ENCODE measurements around the gene DDAH1. TPM values are rescaled to one million over a fixed set of nuclear protein-coding genes. Genes with fewer than 3 reads are reported as not detected.

Gene DDAH1
- total and polyA plus RNA-seq, 2 of the 4 experiments (the other 2 are of a cell fraction), result 78.0 to 94.5 TPM

DNA sequence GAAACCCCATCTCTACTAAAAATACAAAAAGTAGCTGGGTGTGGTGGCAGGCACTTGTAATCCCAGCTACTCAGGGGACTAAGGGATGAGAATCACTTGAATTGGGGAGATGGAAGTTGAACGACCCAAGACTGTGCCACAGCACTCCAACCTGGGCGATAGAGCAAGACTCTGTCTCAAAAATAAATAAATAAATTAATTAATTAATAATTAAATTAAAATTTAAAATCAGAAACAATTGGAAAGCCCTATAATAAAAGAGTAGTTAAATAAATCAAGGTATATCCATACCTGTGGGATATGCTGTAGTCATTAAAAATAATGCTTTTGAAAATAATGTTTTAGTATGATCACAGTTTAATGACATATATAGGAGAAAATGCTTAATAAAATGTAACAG is 15.6 kb upstream of the DDAH1 start:
- Histone ChIP-seq H2AK5ac (ENCODE audit: low read depth, low read length) (no peak overlapping the region), H2BK5ac (ENCODE audit: low read depth, low read length, poor library complexity, severe bottlenecking) (no peak overlapping the region), H2AFZ (replicated peaks; ENCODE audit: low read length, poor library complexity) (no peak overlapping the region), H2BK120ac (ENCODE audit: low read depth, low read length) (no peak overlapping the region), H3K9me3 (ENCODE audit: control insufficient read depth, insufficient read depth, low read length) (no peaks in the 10 kb centered on the region), H3K27ac (ENCODE audit: insufficient read depth, low read length) (no peak overlapping the region), H3K4me2 (ENCODE audit: low read depth, low read length) (no peak overlapping the region), H3K56ac (ENCODE audit: extremely low read depth, insufficient read depth, low read length) (no peak overlapping the region), H2BK15ac (ENCODE audit: low read depth, low read length) (no peak overlapping the region), H3K4me1 (ENCODE audit: control insufficient read depth, insufficient read depth, low read length) (no peaks in the 10 kb centered on the region), H4K8ac (ENCODE audit: low read depth in 2 of 2, low read length in 2 of 2) (no peak overlapping the region), H3K79me1 (ENCODE audit: low read depth in 1 of 2, low read length in 2 of 2) (peaks cover 37 to 63% of the 10 kb centered on the region in 2 experiments), H3K18ac (ENCODE audit: low read depth, low read length) (no peak overlapping the region), H3K27me3 (ENCODE audit: control insufficient read depth, insufficient read depth, low read length) (no peaks in the 10 kb centered on the region), H3K9ac (ENCODE audit: low read depth, low read length) (no peak overlapping the region), H4K91ac (ENCODE audit: insufficient read depth, low read depth, low read length) (no peak overlapping the region), H4K5ac (ENCODE audit: low read depth, low read length) (no peak overlapping the region), H3K23ac (ENCODE audit: low read depth, low read length) (no peak overlapping the region), H4K20me1 (ENCODE audit: insufficient read depth, low read length) (0 out of 2 replicates have a peak, but pooled peaks cover 5% of the 10 kb centered on the region), H2AK9ac (replicated peaks; ENCODE audit: low read depth, low read length, poor library complexity) (no peak overlapping the region), H3K14ac (replicated peaks; ENCODE audit: low read depth, low read length) (no peak overlapping the region), H3K4ac (ENCODE audit: low read depth, low read length) (no peak overlapping the region), H3K9me1 (ENCODE audit: insufficient read depth, low read length) (peaks cover 8% of the 10 kb centered on the region), H2BK20ac (ENCODE audit: low read depth, low read length) (no peak overlapping the region), H3K36me3 (ENCODE audit: control insufficient read depth, insufficient read depth, low read length) (peaks cover 4% of the 10 kb centered on the region; the same call in 1 of the 2 replicates), H3K4me3 (ENCODE audit: insufficient read depth, low read depth, low read length) (no peak overlapping the region)
- TF ChIP-seq MAZ (IDR thresholded peaks at IDR 0.05; ENCODE audit: borderline replicate concordance, low read depth, low read length) (no peak), NFE2L2 (IDR thresholded peaks at IDR 0.05; ENCODE audit: low read depth, low read length) (no peak), SMC3 (IDR thresholded peaks at IDR 0.05; ENCODE audit: low read depth, low read length) (no peak), MAFK (IDR thresholded peaks at IDR 0.05; ENCODE audit: low read depth, low read length) (no peak), CEBPB (IDR thresholded peaks at IDR 0.05; ENCODE audit: low read depth, low read length) (no peak), RFX5 (IDR thresholded peaks at IDR 0.05; ENCODE audit: low read depth, low read length) (no peak), RAD21 (IDR thresholded peaks at IDR 0.05; ENCODE audit: low read length) (no peak), USF2 (IDR thresholded peaks at IDR 0.05; ENCODE audit: low read depth, low read length) (no peak)
- TF ChIP-seq, protein P1, sequence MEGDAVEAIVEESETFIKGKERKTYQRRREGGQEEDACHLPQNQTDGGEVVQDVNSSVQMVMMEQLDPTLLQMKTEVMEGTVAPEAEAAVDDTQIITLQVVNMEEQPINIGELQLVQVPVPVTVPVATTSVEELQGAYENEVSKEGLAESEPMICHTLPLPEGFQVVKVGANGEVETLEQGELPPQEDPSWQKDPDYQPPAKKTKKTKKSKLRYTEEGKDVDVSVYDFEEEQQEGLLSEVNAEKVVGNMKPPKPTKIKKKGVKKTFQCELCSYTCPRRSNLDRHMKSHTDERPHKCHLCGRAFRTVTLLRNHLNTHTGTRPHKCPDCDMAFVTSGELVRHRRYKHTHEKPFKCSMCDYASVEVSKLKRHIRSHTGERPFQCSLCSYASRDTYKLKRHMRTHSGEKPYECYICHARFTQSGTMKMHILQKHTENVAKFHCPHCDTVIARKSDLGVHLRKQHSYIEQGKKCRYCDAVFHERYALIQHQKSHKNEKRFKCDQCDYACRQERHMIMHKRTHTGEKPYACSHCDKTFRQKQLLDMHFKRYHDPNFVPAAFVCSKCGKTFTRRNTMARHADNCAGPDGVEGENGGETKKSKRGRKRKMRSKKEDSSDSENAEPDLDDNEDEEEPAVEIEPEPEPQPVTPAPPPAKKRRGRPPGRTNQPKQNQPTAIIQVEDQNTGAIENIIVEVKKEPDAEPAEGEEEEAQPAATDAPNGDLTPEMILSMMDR (conservative IDR thresholded peaks at IDR 0.05; ENCODE audit: low read depth, low read length), result no peak
- TF ChIP-seq, protein P2, sequence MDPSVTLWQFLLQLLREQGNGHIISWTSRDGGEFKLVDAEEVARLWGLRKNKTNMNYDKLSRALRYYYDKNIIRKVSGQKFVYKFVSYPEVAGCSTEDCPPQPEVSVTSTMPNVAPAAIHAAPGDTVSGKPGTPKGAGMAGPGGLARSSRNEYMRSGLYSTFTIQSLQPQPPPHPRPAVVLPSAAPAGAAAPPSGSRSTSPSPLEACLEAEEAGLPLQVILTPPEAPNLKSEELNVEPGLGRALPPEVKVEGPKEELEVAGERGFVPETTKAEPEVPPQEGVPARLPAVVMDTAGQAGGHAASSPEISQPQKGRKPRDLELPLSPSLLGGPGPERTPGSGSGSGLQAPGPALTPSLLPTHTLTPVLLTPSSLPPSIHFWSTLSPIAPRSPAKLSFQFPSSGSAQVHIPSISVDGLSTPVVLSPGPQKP (IDR thresholded peaks at IDR 0.05; ENCODE audit: borderline replicate concordance, low read depth, low read length), result no peak
- in situ Hi-C loops (cut with MboI; ENCODE audit: low sequenced_read_pairs) (no loop called here), dilution Hi-C loops (cut with HindIII; ENCODE audit: low sequenced_read_pairs, unreplicated experiment) (no loop called here), intact Hi-C loops (cut with micrococcal nuclease) (no loop called here)
- CTCF ChIA-PET, result no interaction called here
- DNase-seq, result no peak
- no CpG with 5 or more reads among the region's 2 CpGs for WGBS, 2 experiments (ENCODE audit: extremely low coverage in 2 of 2, insufficient read length in 1 of 2)
- ATAC-seq (ENCODE audit: low read depth), result no peak
- BruUV-seq (replicated peaks), result no TSS peak
- POLR2A ChIA-PET (ENCODE audit: unreplicated experiment), result interaction anchor here (0.9 to 1.1 kb wide), 2 partner anchors 13 to 96 kb away, joined by 3 to 4 read pairs; no protein-coding TSS in a partner anchor
